GM23338 (cell line): ENCODE results near the gene ACSM6. TPM values are rescaled to one million over a fixed set of nuclear protein-coding genes. Genes with fewer than 3 reads are reported as not detected.

Experiments used
- ATAC-seq: fragments of 200-7000 bp; cut with Tn5 transposase; 3 replicates; pipeline ENCODE4 v1.9.1; 2020
- DNase-seq: peaks from one replicate; pipeline ENCODE4 v3.0.0-alpha.2; 2015; ENCODE audit warnings: low spot score
- H2AFZ ChIP-seq: fragments of 200-600 bp; sonication (generic); 2 replicates; pipeline ENCODE4 v1.8.0; 2016; ENCODE audit warnings: antibody characterized with exemption, mild to moderate bottlenecking, moderate library complexity
- H3F3A ChIP-seq: fragments of 200-600 bp; sonication (generic); replicated peaks from 2 replicates; pipeline ENCODE4 v1.8.0; 2017; ENCODE audit warnings: antibody characterized with exemption, mixed run types, low read depth
- H3K27ac ChIP-seq: fragments of 200-600 bp; sonication (generic); 2 replicates; pipeline ENCODE4 v1.6.1; 2016; ENCODE audit warnings: low read depth
- H3K27me3 ChIP-seq: fragments of 200-600 bp; sonication (generic); 2 replicates; pipeline ENCODE4 v1.8.0; 2016; ENCODE audit warnings: mild to moderate bottlenecking, mixed run types, moderate library complexity; ENCODE audit not compliant: insufficient read depth
- H3K36me3 ChIP-seq: fragments of 200-600 bp; sonication (generic); 2 replicates; pipeline ENCODE4 v1.8.0; 2016; ENCODE audit warnings: mild to moderate bottlenecking; ENCODE audit not compliant: insufficient read depth
- H3K4me1 ChIP-seq: fragments of 200-600 bp; sonication (generic); 2 replicates; pipeline ENCODE4 v1.8.0; 2016; ENCODE audit warnings: mild to moderate bottlenecking, moderate library complexity; ENCODE audit not compliant: insufficient read depth
- H3K4me2 ChIP-seq: fragments of 200-600 bp; sonication (generic); 2 replicates; pipeline ENCODE4 v1.7.1; 2017; ENCODE audit warnings: mixed run types
- H3K4me3 ChIP-seq: fragments of 200-600 bp; sonication (generic); 2 replicates; pipeline ENCODE4 v1.6.1; 2016; ENCODE audit warnings: mixed run types
- H3K79me2 ChIP-seq: fragments of 200-600 bp; sonication (generic); replicated peaks from 2 replicates; pipeline ENCODE4 v1.8.0; 2017; ENCODE audit warnings: mild to moderate bottlenecking; ENCODE audit not compliant: insufficient read depth
- H3K9me2 ChIP-seq: fragments of 200-600 bp; sonication (generic); 2 replicates; pipeline ENCODE4 v1.8.0; 2017; ENCODE audit not compliant: insufficient read depth
- H4K20me1 ChIP-seq: fragments of 200-600 bp; sonication (generic); replicated peaks from 2 replicates; pipeline ENCODE4 v1.8.0; 2017; ENCODE audit warnings: mild to moderate bottlenecking; ENCODE audit not compliant: insufficient read depth
- H3K27ac Mint-ChIP-seq: 2 replicates; pipeline ENCODE4 v1.8.0; 2020; ENCODE audit warnings: inconsistent platforms, mild to moderate bottlenecking, moderate library complexity, mixed read lengths
- H3K27me3 Mint-ChIP-seq: 3 replicates; pipeline ENCODE4 v1.8.0; 2022; ENCODE audit warnings: low read depth, mild to moderate bottlenecking, moderate library complexity, mixed read lengths, inconsistent platforms; ENCODE audit not compliant: insufficient read depth, poor library complexity
- H3K36me3 Mint-ChIP-seq: 3 replicates; pipeline ENCODE4 v1.8.0; 2021; ENCODE audit warnings: low read depth, mild to moderate bottlenecking, inconsistent platforms, moderate library complexity, mixed read lengths
- H3K4me1 Mint-ChIP-seq: 3 replicates; pipeline ENCODE4 v1.8.0; 2020; ENCODE audit warnings: mild to moderate bottlenecking, inconsistent platforms, mixed read lengths
- H3K4me3 Mint-ChIP-seq: 3 replicates; pipeline ENCODE4 v1.8.0; 2021; ENCODE audit warnings: moderate library complexity, mild to moderate bottlenecking, inconsistent platforms, mixed read lengths
- H3K9me3 Mint-ChIP-seq: 3 replicates; pipeline ENCODE4 v1.8.0; 2020; ENCODE audit warnings: moderate library complexity, mild to moderate bottlenecking, inconsistent platforms, mixed read lengths
- CREB1 ChIP-seq: fragments of 250-450 bp; sonication (Bioruptor Pico); IDR thresholded peaks from 2 replicates; pipeline ENCODE4 v1.5.0; 2020; ENCODE audit warnings: low read depth, mild to moderate bottlenecking, moderate library complexity
- EZH2 ChIP-seq: fragments of 200-600 bp; sonication (generic); IDR thresholded peaks from one replicate; pipeline ENCODE4 v1.8.0; 2017; ENCODE audit warnings: antibody characterized with exemption, mild to moderate bottlenecking, low read depth; ENCODE audit not compliant: unreplicated experiment
- EZH2phosphoT487 ChIP-seq: fragments of 200-600 bp; sonication (generic); IDR thresholded peaks from one replicate; pipeline ENCODE4 v1.8.1; 2018; ENCODE audit warnings: antibody characterized with exemption; ENCODE audit not compliant: unreplicated experiment
- NANOG ChIP-seq: IDR thresholded peaks from 2 replicates; pipeline ENCODE4 v1.6.1; 2016; ENCODE audit warnings: antibody characterized with exemption, borderline replicate concordance
- REST ChIP-seq: IDR thresholded peaks from one replicate; pipeline ENCODE4 v1.6.1; 2018; ENCODE audit warnings: antibody characterized with exemption; ENCODE audit not compliant: unreplicated experiment
- STAT1 ChIP-seq: IDR thresholded peaks from one replicate; pipeline ENCODE4 v1.6.1; 2016; ENCODE audit warnings: antibody characterized with exemption; ENCODE audit not compliant: unreplicated experiment
- ZNF331 ChIP-seq: fragments of 250-450 bp; sonication (Bioruptor Pico); IDR thresholded peaks from 2 replicates; pipeline ENCODE4 v1.5.0; 2020; ENCODE audit warnings: low read depth, mild to moderate bottlenecking, moderate library complexity
- ZNF462 ChIP-seq: fragments of 250-450 bp; sonication (Bioruptor Pico); IDR thresholded peaks from 2 replicates; pipeline ENCODE4 v1.5.0; 2020; ENCODE audit warnings: mild to moderate bottlenecking, moderate library complexity
- polyA plus RNA-seq: library from polyadenylated mRNA; unstranded; fragments of >200 nt; fragmentation: Nextera tagmentation; extraction: Ambion mirVana; gene quantifications from 2 replicates; pipeline ENCODE4 v1.2.1, GENCODE V29; 2016
- total RNA-seq: library from RNA; depleted of rRNA; stranded (reverse); fragments of >200 nt; shearing (Covaris generic); gene quantifications from 2 replicates; pipeline ENCODE4 v1.2.3, GENCODE V29; 2014
- TF ChIP-seq, protein P1 (sequence below), 2 experiments: fragments of 200-600 bp in 1 of 2; sonication (generic) in 1 of 2; conservative IDR thresholded peaks; 2 replicates each; pipeline versions ENCODE4 v1.5.1 to v1.6.1; 2016 to 2017; ENCODE audit warnings: antibody characterized with exemption in 2 of 2, low read depth in 2 of 2, mild to moderate bottlenecking in 2 of 2, moderate library complexity in 1 of 2

The ACSM6 gene
- total and polyA plus RNA-seq, 2 experiments from 2014 or later = 0.65 TPM; not detected in 1

GRCh38 chr10:95253686-95254085, 59.6 kb downstream of the ACSM6 start:
- Mint-ChIP-seq H3K27me3 (peaks cover 3% of the 10 kb centered on the region), H3K4me1 (peaks cover 16% of the 10 kb centered on the region), H3K36me3 (peaks cover 41% of the 10 kb centered on the region), H3K9me3 (peaks cover 18% of the 10 kb centered on the region; the same call in 2 of the 3 replicates), H3K4me3 (no peak overlapping the region), H3K27ac (no peak overlapping the region)
- no peak for TF ChIP-seq ZNF462 (CRISPR knock-in tag)
- no peak for TF ChIP-seq CREB1 (CRISPR knock-in tag)
- TF ChIP-seq, protein P1, sequence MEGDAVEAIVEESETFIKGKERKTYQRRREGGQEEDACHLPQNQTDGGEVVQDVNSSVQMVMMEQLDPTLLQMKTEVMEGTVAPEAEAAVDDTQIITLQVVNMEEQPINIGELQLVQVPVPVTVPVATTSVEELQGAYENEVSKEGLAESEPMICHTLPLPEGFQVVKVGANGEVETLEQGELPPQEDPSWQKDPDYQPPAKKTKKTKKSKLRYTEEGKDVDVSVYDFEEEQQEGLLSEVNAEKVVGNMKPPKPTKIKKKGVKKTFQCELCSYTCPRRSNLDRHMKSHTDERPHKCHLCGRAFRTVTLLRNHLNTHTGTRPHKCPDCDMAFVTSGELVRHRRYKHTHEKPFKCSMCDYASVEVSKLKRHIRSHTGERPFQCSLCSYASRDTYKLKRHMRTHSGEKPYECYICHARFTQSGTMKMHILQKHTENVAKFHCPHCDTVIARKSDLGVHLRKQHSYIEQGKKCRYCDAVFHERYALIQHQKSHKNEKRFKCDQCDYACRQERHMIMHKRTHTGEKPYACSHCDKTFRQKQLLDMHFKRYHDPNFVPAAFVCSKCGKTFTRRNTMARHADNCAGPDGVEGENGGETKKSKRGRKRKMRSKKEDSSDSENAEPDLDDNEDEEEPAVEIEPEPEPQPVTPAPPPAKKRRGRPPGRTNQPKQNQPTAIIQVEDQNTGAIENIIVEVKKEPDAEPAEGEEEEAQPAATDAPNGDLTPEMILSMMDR (conservative IDR thresholded peaks at IDR 0.05; ENCODE audit: low read depth in 2 of 2) = no peak
- no peak for TF ChIP-seq REST
- no peak for TF ChIP-seq NANOG
- TF ChIP-seq ZNF331 = no peak
- no peak for TF ChIP-seq STAT1
- TF ChIP-seq EZH2phosphoT487 = no peak
- TF ChIP-seq EZH2 = no peak
- H4K20me1 ChIP-seq = no peaks in the 10 kb centered on the region; the same call in 1 of the 2 replicates
- no peak for DNase-seq
- ATAC-seq = no peak
- no peaks in the 10 kb centered on the region for H3F3A ChIP-seq
- peaks cover 14% of the 10 kb centered on the region; the same call in 1 of the 2 replicates for H3K36me3 ChIP-seq
- no peaks in the 10 kb centered on the region for H3K9me2 ChIP-seq
- H2AFZ ChIP-seq = no peak overlapping the region
- H3K4me1 ChIP-seq = peaks cover 12% of the 10 kb centered on the region
- no peaks in the 10 kb centered on the region for H3K27me3 ChIP-seq
- no peak overlapping the region for H3K27ac ChIP-seq
- H3K4me3 ChIP-seq = no peak overlapping the region
- H3K4me2 ChIP-seq = no peak overlapping the region
- H3K79me2 ChIP-seq = peaks cover 57% of the 10 kb centered on the region
